ENCODE results near the gene BOD1.

- no peak for TF ChIP-seq POLR2AphosphoS5 (IDR thresholded peaks at IDR 0.05)
- TF ChIP-seq, protein P1, sequence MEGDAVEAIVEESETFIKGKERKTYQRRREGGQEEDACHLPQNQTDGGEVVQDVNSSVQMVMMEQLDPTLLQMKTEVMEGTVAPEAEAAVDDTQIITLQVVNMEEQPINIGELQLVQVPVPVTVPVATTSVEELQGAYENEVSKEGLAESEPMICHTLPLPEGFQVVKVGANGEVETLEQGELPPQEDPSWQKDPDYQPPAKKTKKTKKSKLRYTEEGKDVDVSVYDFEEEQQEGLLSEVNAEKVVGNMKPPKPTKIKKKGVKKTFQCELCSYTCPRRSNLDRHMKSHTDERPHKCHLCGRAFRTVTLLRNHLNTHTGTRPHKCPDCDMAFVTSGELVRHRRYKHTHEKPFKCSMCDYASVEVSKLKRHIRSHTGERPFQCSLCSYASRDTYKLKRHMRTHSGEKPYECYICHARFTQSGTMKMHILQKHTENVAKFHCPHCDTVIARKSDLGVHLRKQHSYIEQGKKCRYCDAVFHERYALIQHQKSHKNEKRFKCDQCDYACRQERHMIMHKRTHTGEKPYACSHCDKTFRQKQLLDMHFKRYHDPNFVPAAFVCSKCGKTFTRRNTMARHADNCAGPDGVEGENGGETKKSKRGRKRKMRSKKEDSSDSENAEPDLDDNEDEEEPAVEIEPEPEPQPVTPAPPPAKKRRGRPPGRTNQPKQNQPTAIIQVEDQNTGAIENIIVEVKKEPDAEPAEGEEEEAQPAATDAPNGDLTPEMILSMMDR (IDR thresholded peaks at IDR 0.05), result no peak
- no peak for TF ChIP-seq POLR2A (IDR thresholded peaks at IDR 0.05)
- no peak for TF ChIP-seq EP300 (IDR thresholded peaks at IDR 0.05)
These were observed 43.0 kb upstream of the BOD1 start for GRCh38 chr5:173659423-173659822.

Data from gastroesophageal sphincter (tissue), 3 donors.